Hypothalamus (tissue), 51 donors: ENCODE data around the gene MOGAT3.

ENCODE experiments used
- DNase-seq, 51 donors: peaks; one replicate each; lab custom pipeline; 2025; lab: John Stamatoyannopoulos, UW

The MOGAT3 gene

DNA sequence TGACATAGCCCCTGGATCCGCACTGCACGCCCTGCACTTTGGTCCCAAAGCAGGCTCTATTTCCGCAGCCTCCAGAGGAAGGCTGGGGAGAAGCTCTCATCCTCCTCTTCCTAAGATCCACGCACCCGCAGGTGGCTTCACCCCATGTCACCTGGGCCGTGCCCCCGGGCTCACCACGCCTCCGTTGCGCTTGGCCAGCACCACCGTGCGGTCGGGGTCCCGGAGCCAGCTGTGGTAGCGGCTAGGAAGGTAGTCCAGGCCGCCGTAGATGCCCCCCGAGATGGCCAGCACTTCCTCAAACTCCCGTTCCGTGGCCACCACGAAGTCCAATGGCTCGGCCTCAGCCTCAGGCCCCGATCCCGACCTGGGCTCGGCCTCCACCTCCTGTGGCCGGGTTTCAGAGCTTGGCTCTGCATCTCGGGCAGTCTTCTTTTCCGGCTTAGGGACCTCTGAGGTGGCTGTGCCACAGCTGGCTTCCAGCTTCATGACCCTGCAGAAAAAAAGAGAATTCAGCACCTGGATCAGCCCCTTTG, 26.4 kb downstream of the MOGAT3 start:
- DNase-seq: no peak

DNA sequence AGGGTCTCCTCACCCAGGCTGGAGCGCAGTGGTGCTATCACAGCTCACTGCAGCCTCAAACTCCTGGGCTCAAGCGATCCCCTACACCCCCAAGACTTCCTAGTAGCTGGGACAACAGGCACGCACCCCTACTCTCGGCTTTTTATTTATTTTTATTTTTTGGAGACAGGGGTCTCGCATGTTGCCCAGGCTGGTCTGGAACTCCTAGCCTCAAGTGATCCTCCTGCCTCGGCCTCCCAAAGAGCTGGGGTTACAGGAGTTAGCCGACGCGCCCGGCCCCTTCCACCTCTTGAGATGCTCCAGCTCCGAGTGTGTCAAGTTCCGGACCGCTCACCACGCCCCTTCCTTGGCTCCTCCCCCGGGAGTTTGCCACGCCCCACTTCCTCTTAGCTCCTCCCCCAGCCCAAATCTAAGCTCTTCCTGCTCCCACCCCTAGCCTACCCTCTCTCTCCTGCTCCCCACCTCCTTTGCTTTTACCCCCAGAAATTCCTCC, 27.0 kb downstream of the MOGAT3 start:
- DNase-seq: no peak

DNA sequence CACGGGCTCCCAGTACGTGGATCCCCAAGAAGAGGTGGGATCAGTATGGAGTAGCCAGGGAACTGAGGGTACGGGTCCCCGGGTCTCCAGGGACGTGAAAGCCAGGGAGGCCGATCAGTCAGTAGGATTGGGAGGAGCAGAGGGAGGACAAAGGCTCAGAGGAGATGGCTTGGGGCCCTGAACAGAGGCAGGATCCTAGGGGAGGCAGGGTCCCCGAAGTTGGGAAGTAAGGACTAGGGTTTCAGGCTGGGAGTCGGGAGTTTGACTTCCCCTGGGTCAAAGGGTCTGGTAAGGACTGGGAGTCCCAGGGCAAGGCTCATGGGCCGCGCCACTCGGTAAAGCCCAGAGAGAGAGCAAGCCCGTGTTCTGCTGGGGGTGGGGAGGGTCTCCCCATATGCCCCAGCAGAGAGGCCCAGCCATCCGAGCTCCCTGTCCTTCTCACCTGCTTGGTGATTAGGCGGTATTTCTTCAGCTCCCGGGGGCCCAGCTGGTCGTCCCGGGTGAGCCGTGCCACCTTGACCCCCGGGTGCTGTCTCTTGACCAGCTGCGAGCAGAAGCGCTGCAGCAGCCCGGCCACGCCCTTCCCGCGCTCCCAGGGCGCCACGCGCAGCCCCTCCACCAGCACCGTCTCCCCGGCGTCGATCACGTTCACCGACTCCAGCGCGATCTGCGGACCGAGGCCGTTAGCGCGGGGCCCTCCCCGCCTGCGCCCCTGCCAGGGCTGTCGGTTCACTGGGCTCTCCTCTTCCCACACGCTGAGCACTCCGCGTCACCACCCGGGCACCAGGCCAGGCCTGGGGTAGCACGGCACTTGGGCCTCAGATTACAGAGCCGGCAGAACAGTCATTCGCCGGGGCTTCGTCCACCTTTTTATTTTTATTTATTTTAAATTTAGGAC, 27.7 kb downstream of the MOGAT3 start:
- DNase-seq: peak in 17 of 51 donors; percentile 3 to 38 (median 19)

- DNase-seq: no peak
Measured at GRCh38 chr7:101172005-101172853, 28.6 kb downstream of the MOGAT3 start.

GRCh38 chr7:101171442-101171837, 29.4 kb downstream of the MOGAT3 start:
- DNase-seq: no peak

DNA sequence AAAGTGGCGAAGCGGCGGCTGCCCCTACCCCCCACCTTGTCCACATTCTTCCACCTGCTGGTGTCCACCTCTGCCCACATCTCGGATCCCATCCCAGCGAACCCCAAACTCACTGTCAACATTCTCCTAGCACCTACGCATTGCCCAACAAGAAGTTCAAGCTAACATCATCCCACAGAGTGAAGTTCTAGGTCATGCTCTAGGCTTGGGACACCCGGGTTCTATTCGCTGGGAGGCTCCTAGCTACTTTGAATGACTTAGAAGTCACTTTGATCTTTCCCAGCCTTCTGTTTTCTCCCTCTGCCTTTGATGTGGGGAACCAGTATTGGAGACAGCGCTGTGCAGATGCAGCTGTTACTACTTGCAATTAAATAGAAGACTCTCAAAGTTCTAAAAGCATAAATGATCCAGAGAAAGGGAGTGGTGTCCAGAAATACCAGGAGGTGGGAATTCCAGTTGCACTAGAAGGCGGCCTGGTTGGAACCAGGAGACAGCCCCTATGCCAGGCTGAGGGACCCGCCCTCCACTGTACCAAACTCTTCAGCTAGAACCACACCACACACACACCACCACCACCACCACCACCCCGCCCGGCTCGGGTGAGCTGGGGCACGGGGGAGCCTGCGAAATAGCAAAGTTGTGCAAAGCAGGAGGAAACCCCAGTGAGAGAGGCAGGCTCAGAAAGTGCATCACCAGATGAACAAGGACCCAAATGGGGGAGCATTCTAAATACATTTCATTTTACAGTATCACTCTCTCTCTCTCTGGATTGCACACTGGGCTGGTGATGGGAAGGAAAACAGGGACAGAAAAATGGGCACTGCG, 30.0 kb downstream of the MOGAT3 start:
- no peak for DNase-seq

DNA sequence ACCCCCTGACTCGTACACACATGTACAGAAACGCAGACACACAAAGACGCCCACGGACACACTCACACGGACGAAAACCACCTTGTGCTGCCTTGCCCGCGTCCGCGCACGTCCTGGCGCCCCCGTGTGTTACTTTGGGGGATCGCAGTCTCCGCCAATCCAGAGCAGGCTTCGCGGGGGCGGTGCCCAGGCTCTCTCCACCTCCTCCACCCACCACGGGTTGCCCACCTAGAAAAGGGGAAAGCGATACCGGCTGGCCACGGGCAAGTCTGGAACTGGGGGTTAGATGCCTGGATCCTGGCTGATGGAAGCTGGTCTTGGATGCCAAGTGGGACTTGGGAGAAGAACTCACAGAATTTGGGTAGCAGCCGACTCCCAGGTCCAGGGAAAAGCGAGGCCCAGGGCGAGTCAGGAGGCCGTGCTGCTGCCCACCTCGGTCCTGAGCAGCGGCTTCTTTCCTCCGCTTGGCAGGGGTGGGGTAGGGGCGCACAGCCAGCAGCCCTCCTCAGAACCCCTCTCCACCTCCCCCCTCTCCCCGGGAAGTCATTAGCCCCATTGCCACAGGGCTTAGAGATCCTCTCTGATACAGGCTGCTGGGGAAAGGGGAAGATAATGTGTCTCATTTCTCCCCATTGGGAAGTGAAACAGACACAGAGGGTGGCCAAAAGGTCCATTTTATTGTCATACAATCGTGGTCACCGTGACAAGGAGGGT, 30.8 kb downstream of the MOGAT3 start:
- peak in 43 of 51 donors; percentile 1 to 77 (median 41) for DNase-seq

GRCh38 chr7:101169110-101169837, 31.6 kb downstream of the MOGAT3 start:
- DNase-seq: no peak

- peak in 2 of 51 donors; percentile 16 to 18 for DNase-seq
Measured at GRCh38 chr7:101168412-101169049, 32.3 kb downstream of the MOGAT3 start.

DNA sequence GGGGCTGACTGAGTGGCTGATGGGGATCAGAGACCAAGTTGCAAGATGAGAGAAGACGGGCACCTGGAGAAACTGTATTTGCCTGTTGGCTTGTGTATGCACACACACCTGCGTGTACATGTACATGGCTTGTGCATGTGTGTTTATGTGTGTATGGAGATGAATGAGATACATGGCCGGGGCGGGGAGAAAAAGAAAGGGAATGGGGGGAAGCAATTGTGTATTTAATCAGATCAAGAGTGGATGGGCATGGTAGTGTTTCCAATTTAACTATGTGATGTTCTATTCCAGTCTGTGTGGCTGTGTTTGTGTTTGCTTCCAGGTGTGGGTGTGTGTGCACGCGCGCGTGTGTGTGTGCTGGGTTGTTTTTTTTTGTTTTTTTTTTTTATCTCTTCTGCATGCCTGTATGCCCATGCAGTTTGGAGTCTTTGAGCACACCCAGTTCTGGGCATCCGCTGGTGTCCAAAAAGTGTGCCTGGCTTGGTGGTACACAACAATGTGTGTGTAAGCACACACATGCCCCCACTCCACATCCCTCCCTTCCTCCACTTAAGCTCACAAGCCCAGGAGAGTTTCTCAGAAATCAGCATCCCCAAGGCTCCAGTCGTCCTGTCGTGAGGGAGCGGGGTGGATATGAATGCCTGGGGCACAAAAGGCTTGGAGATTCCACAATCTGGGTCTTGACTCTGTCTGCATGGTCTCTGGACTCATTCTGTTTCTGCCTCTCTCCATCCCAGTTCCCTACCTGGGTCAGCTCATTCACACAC, 33.0 kb downstream of the MOGAT3 start:
- DNase-seq: no peak

- DNase-seq: peak in 1 of 51 donors; percentile 24
Measured at GRCh38 chr7:101166909-101167644, 33.8 kb downstream of the MOGAT3 start.

DNA sequence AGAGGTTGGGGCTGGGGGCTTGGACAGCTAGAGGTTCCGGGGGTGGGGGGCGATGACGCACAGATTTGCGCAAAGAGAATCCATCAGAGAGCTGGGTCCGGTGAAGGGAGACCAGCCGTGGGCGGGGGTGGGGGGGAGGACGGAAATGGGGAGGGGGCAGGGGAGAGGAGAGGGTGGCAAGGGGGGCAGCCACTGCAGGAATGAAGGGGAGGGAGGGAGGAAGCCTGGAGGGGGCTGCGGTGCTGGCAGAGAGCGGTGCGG, 34.3 kb downstream of the MOGAT3 start:
- no peak for DNase-seq

DNA sequence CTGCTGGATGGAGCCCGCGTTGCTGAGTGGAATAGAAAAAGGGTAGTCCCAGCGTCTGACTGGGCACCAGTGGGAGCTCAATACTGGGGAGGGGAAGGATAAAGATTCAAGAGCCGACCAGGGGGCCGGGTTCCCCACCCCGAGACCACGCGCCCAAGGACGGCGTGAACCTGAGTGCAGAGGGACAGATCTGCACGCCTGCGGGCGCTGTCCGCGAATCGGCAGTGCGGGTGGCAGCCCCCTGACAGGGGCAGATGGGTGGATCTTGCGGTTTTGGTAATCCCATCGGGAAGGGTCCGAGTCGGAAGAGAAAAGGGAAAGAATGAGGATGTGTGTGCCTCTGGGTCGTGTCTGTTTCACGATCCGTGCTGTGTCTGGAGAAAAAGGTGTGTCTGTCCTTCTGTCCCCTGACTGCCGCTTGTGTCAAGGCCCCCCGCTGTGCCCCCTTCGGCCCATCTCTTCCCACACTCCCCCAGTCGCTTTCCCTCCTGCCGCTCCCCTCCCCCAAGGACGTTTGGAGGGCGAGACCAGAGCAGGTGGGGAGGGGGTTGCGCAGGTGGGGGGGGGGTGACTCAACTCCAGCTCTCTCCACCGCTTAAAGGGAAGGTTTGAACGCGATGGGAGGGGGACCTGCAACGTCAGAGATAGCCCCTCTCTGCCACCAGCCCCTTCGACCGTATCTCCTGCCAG, 34.7 kb downstream of the MOGAT3 start:
- DNase-seq: no peak

- peak in 50 of 51 donors; percentile 21 to 91 (median 76) for DNase-seq
Measured at GRCh38 chr7:101165075-101165957, 35.5 kb downstream of the MOGAT3 start, which contains the start of gene VGF. VGF (minus strand) TSS chr7:101165569; CDS start chr7:101164843, 726 bp downstream.
